HepG2 (cell line): ENCODE data around the gene PTCD2. TPM values are rescaled to one million over a fixed set of nuclear protein-coding genes. Genes with fewer than 3 reads are reported as not detected.

ENCODE experiments used
- ARID2 ChIP-seq: sonication (generic); formaldehyde crosslinking; IDR thresholded peaks from 2 replicates; pipeline ENCODE4 v1.8.1; 2022; ENCODE audit warnings: mild to moderate bottlenecking, missing genetic modification reagents, borderline replicate concordance
- E2F5 ChIP-seq: sonication (generic); formaldehyde crosslinking; conservative IDR thresholded peaks from 2 replicates; pipeline ENCODE4 v1.4.0; 2020; ENCODE audit warnings: missing genetic modification reagents
- GMEB1 ChIP-seq: sonication (generic); formaldehyde crosslinking; IDR thresholded peaks from 2 replicates; pipeline ENCODE4 v1.5.1; 2020; ENCODE audit warnings: missing genetic modification reagents, mild to moderate bottlenecking, borderline replicate concordance
- HBP1 ChIP-seq: IDR thresholded peaks from 2 replicates; pipeline ENCODE4 v1.6.1; 2016; ENCODE audit warnings: low read depth, control low read depth
- HNF1A ChIP-seq, 2 experiments: sonication (generic) in 1 of 2; formaldehyde crosslinking in 1 of 2; IDR thresholded peaks; 2 replicates each; pipeline versions ENCODE4 v1.4.0 to v1.6.1; 2016 to 2020; ENCODE audit warnings: borderline replicate concordance in 1 of 2, low read depth in 1 of 2, mild to moderate bottlenecking in 1 of 2, missing genetic modification reagents in 1 of 2
- MAFF ChIP-seq: IDR thresholded peaks from 2 replicates; pipeline ENCODE4 v1.6.1; 2011; ENCODE audit warnings: low read depth, low read length, improper control_type of control experiment
- PCBP1 ChIP-seq: fragments of 200-400 bp; formaldehyde crosslinking; IDR thresholded peaks from 2 replicates; pipeline ENCODE4 v1.6.1; 2017; ENCODE audit warnings: mild to moderate bottlenecking, low read depth, low read length, borderline replicate concordance
- RAD51 ChIP-seq: fragments of 450-650 bp; IDR thresholded peaks from 2 replicates; pipeline ENCODE4 v1.6.1; 2016; ENCODE audit warnings: borderline replicate concordance
- ZFP91 ChIP-seq: sonication (generic); formaldehyde crosslinking; IDR thresholded peaks from 2 replicates; pipeline ENCODE4 v1.9.0; 2022; ENCODE audit warnings: missing genetic modification reagents, mild to moderate bottlenecking, borderline replicate concordance
- ZNF234 ChIP-seq: sonication (generic); formaldehyde crosslinking; conservative IDR thresholded peaks from 2 replicates; pipeline ENCODE4 v1.5.1; 2020; ENCODE audit warnings: mild to moderate bottlenecking, missing genetic modification reagents
- ZNF839 ChIP-seq: sonication (generic); formaldehyde crosslinking; IDR thresholded peaks from 2 replicates; pipeline ENCODE4 v1.4.0; 2020; ENCODE audit warnings: missing genetic modification reagents, mild to moderate bottlenecking, borderline replicate concordance
- polyA plus RNA-seq, 8 experiments: library from polyadenylated mRNA; depleted of rRNA in 3 of 8; stranded (reverse) in 7 of 8; unstranded in 1 of 8; fragments of >200 nt; fragmentation: Illumina TruSeq in 4 of 8; extraction: Trizol in 4 of 8; gene quantifications; 2 replicates each; pipeline versions ENCODE4 v1.2.1 to v1.2.3, GENCODE V29; 2011 to 2016; ENCODE audit warnings: low read depth in 4 of 8, missing spikeins in 1 of 8, mixed read lengths in 1 of 8; ENCODE audit not compliant: insufficient read depth in 1 of 8
- total RNA-seq, 5 experiments: library from RNA; depleted of rRNA; stranded (reverse); fragments of >200 nt; fragmentation: Illumina TruSeq; extraction: Trizol; gene quantifications; 2 replicates each; pipeline ENCODE4 v1.2.3, GENCODE V29; 2016; ENCODE audit warnings: low read depth in 1 of 5

PTCD2 gene
- total and polyA plus RNA-seq, 2 of the 13 experiments (the other 11 are each of a cell fraction or from before 2014, with no cell fraction given) = 5.3 to 6.4 TPM

- TF ChIP-seq HNF1A (IDR thresholded peaks at IDR 0.05; ENCODE audit: low read depth) = no peak
- TF ChIP-seq HNF1A (CRISPR knock-in tag; IDR thresholded peaks at IDR 0.05; ENCODE audit: borderline replicate concordance) = peak; percentile 75
- TF ChIP-seq ARID2 (CRISPR knock-in tag) = peak; percentile 99
- 0 out of 2 replicates have a peak, but pooled peaks have one; percentile 64 for TF ChIP-seq ZNF839 (CRISPR knock-in tag)
- TF ChIP-seq ZNF234 (CRISPR knock-in tag) = peak; percentile 60; the same call in 1 of the 2 replicates
- TF ChIP-seq HBP1 (CRISPR knock-in tag) = peak; percentile 67; the same call in 1 of the 2 replicates
- TF ChIP-seq PCBP1 = no peak
- TF ChIP-seq MAFF = no peak
- TF ChIP-seq E2F5 (CRISPR knock-in tag) = no peak; the same call in 1 of the 2 replicates
- TF ChIP-seq ZFP91 (CRISPR knock-in tag) = peak; percentile 93
- peak; percentile 90 for TF ChIP-seq GMEB1 (CRISPR knock-in tag)
- TF ChIP-seq RAD51 = no peak
Measured at GRCh38 chr5:72307968-72308852, 12.0 kb upstream of the PTCD2 start (continued).
